Stimulated activated CD4-positive, alpha-beta T cell treated with anti-CD3 and anti-CD28 coated beads, TNF-alpha, amount 100 ng/mL, for 4 hours (primary cell): Measurements from ENCODE around the gene SORL1-AS1.

ENCODE experiments used
- DNase-seq, 3 experiments: peaks; one replicate each; pipeline ENCODE4 v3.0.0-alpha.2; 2020; ENCODE audit warnings: low read depth in 3 of 3

The SORL1-AS1 gene

GRCh38 chr11:121452609-121453150 lies at the start of gene SORL1-AS1:
Gene SORL1-AS1, minus strand, starts transcription at chr11:121452967.
- DNase-seq, result peak; percentile 29 to 55 (median 45)

GRCh38 chr11:121500717-121501116 lies 48.0 kb upstream of the SORL1-AS1 start:
- DNase-seq, result no peak

GRCh38 chr11:121500275-121500674 lies 47.5 kb upstream of the SORL1-AS1 start:
- DNase-seq, result no peak

GRCh38 chr11:121499405-121499804 lies 46.6 kb upstream of the SORL1-AS1 start:
- DNase-seq, result no peak

GRCh38 chr11:121497176-121497998 lies 44.6 kb upstream of the SORL1-AS1 start:
- no peak for DNase-seq

GRCh38 chr11:121494355-121495099 lies 41.8 kb upstream of the SORL1-AS1 start:
- DNase-seq, result peak in 2 of 3 experiments; percentile 33 to 39

GRCh38 chr11:121489823-121490222 lies 37.1 kb upstream of the SORL1-AS1 start:
- no peak for DNase-seq

GRCh38 chr11:121488641-121489040 lies 35.9 kb upstream of the SORL1-AS1 start:
- no peak for DNase-seq

- DNase-seq, result no peak
Observed at GRCh38 chr11:121488170-121488569, 35.4 kb upstream of the SORL1-AS1 start.

GRCh38 chr11:121487191-121487590 lies 34.4 kb upstream of the SORL1-AS1 start:
- DNase-seq, result no peak

- no peak for DNase-seq
Observed at GRCh38 chr11:121486054-121486453, 33.3 kb upstream of the SORL1-AS1 start.

GRCh38 chr11:121485216-121485615 lies 32.4 kb upstream of the SORL1-AS1 start:
- no peak for DNase-seq

GRCh38 chr11:121483805-121484480 lies 31.2 kb upstream of the SORL1-AS1 start:
- DNase-seq, result no peak

GRCh38 chr11:121482231-121483129 lies 29.7 kb upstream of the SORL1-AS1 start:
- DNase-seq, result peak in 2 of 3 experiments; percentile 37 to 40

GRCh38 chr11:121481484-121482230 lies 28.9 kb upstream of the SORL1-AS1 start:
- DNase-seq, result peak in 1 of 3 experiments; percentile 8

GRCh38 chr11:121479698-121480238 lies 27.0 kb upstream of the SORL1-AS1 start:
- no peak for DNase-seq

- no peak for DNase-seq
Observed at GRCh38 chr11:121478895-121479697, 26.3 kb upstream of the SORL1-AS1 start.

- no peak for DNase-seq
Observed at GRCh38 chr11:121478226-121478894, 25.6 kb upstream of the SORL1-AS1 start.
